Measurements from ENCODE around the gene VTI1A. TPM values are rescaled to one million over a fixed set of nuclear protein-coding genes. Genes with fewer than 3 reads are reported as not detected.

Gene VTI1A
- total and polyA plus RNA-seq, 2 of the 8 experiments (the other 6 are each of a cell fraction or from before 2014, with no cell fraction given): 6.0 to 20.0 TPM

DNA sequence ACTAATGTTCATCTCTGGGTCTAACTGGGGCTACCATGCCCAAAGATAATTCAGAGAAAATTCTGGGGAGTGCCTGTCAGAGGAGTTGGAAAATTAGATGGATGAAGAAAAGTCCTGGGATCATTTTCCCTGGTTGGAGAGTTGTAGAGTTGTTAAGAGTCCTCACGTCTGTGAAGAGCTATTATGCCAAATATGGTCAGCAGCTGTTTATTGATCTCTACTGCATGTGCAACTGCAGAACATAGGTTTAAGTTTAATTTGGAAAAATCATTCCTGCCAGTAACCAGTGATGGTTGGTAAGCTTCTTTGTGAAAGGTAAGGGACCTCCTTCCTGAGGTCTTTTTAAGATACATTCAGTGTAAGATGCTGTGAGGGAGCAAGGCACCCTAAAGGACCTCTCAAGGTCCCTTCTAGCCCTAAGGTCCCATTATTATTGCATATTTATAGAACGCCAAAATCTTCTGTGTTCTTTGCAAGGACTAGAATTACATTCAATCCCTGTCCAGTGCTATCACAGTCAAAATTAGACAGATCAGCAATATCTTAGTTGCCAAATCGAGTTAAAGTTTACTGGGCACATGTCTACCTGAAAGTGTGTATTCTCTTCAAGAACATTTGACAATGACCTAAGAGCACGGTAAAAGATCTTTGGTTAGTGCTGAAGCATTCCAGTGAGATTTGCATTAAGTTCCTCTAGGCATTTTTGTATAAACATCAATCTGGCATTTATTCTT, 62.7 kb downstream of the VTI1A start:
- no peak for TF ChIP-seq EP300 (IDR thresholded peaks at IDR 0.05; ENCODE audit: borderline replicate concordance in 1 of 2, low read depth in 2 of 2, low read length in 2 of 2)
- TF ChIP-seq ATF3 (IDR thresholded peaks at IDR 0.05; ENCODE audit: insufficient read depth, low read depth, low read length): no peak
- no peak for TF ChIP-seq SAP30 (IDR thresholded peaks at IDR 0.05; ENCODE audit: insufficient read depth, insufficient replicate concordance, low read length)
- TF ChIP-seq EGR1 (IDR thresholded peaks at IDR 0.05; ENCODE audit: borderline replicate concordance, low read depth, low read length): no peak
- no peak for TF ChIP-seq TEAD4 (IDR thresholded peaks at IDR 0.05; ENCODE audit: low read depth, low read length)
- TF ChIP-seq, protein P1, sequence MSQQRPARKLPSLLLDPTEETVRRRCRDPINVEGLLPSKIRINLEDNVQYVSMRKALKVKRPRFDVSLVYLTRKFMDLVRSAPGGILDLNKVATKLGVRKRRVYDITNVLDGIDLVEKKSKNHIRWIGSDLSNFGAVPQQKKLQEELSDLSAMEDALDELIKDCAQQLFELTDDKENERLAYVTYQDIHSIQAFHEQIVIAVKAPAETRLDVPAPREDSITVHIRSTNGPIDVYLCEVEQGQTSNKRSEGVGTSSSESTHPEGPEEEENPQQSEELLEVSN (IDR thresholded peaks at IDR 0.05): no peak
- TF ChIP-seq RNF2 (IDR thresholded peaks at IDR 0.05; ENCODE audit: borderline replicate concordance, low read depth, low read length, missing control alignments, poor library complexity, severe bottlenecking): no peak
- CTCF ChIA-PET (ENCODE audit: partially characterized antibody): interaction anchor here (1.8 kb wide), 1 partner anchor 38 kb away, joined by 5 read pairs; no protein-coding TSS in a partner anchor
- no peak for DNase-seq (ENCODE audit: low read depth in 1 of 2, low spot score in 2 of 2)
- Histone ChIP-seq H4K8ac (ENCODE audit: extremely low read depth, insufficient read depth, low read length) (no peak overlapping the region), H3K79me1 (ENCODE audit: low read depth, low read length) (no peaks in the 10 kb centered on the region), H3K9ac (replicated peaks in 1 of 4; ENCODE audit: extremely low read depth in 1 of 4, low read depth in 3 of 4, low read length in 3 of 4) (no peak overlapping the region), H3K4me1 (replicated peaks in 1 of 4; ENCODE audit: control insufficient read depth in 3 of 4, insufficient read depth in 4 of 4, low read length in 3 of 4) (no peaks in the 10 kb centered on the region), H2BK20ac (ENCODE audit: low read length) (no peak overlapping the region), H3K23ac (ENCODE audit: insufficient read length) (no peak overlapping the region), H3K27ac (ENCODE audit: low read depth, low read length) (no peak overlapping the region), H2BK120ac (replicated peaks; ENCODE audit: low read depth, low read length) (no peak overlapping the region), H3K36me3 (ENCODE audit: control insufficient read depth in 2 of 4, insufficient read depth in 4 of 4, low read length in 3 of 4) (no peaks in the 10 kb centered on the region), H3K27me3 (replicated peaks in 1 of 4; ENCODE audit: control insufficient read depth in 3 of 4, extremely low read depth in 1 of 4, insufficient read depth in 3 of 4, low read length in 3 of 4) (no peaks in the 10 kb centered on the region), H4K20me1 (replicated peaks in 1 of 2; ENCODE audit: control insufficient read depth in 1 of 2, insufficient read depth in 2 of 2, low read length in 2 of 2) (no peaks in the 10 kb centered on the region), H3K56ac (replicated peaks; ENCODE audit: insufficient read length, low read depth, low read length) (no peak overlapping the region), H3K23me2 (ENCODE audit: low read depth, low read length) (no peaks in the 10 kb centered on the region), H2AFZ (ENCODE audit: low read length) (no peak overlapping the region), H4K5ac (ENCODE audit: insufficient read length, low read depth, low read length) (no peak overlapping the region), H3K9me3 (ENCODE audit: insufficient read depth in 2 of 2, low read depth in 1 of 2, low read length in 1 of 2) (no peaks in the 10 kb centered on the region), H3K18ac (ENCODE audit: extremely low read depth, low read length) (no peak overlapping the region), H2BK12ac (ENCODE audit: low read depth, low read length) (no peak overlapping the region), H3K4ac (replicated peaks; ENCODE audit: insufficient read length, low read depth, low read length) (no peak overlapping the region), H2BK5ac (ENCODE audit: low read depth, low read length) (no peak overlapping the region), H2AK5ac (ENCODE audit: low read depth, low read length) (no peak overlapping the region), H4K91ac (replicated peaks; ENCODE audit: insufficient read length, low read length) (no peak overlapping the region), H2BK15ac (ENCODE audit: low read length) (no peak overlapping the region), H3K4me2 (ENCODE audit: insufficient read depth in 1 of 2, low read depth in 2 of 2, low read length in 2 of 2) (no peak overlapping the region), H3K14ac (ENCODE audit: insufficient read length) (no peak overlapping the region), H3K79me2 (ENCODE audit: control insufficient read depth in 1 of 2, insufficient read depth in 2 of 2, low read length in 2 of 2) (no peaks in the 10 kb centered on the region), H3K4me3 (ENCODE audit: extremely low read depth in 1 of 4, insufficient read depth in 2 of 4, low read depth in 3 of 4, low read length in 4 of 4) (no peak overlapping the region)
- POLR2A ChIA-PET (ENCODE audit: partially characterized antibody): interaction anchor here (0.7 kb wide), 1 partner anchor 20 kb away, joined by 6 read pairs; no protein-coding TSS in a partner anchor
- 92% methylated on average over 4 of the region's 4 CpGs; no CpG with 5 or more reads in 1 of the 2 experiments for WGBS, 2 experiments (ENCODE audit: extremely low coverage in 1 of 2, insufficient coverage in 1 of 2, insufficient read length in 1 of 2, insufficient replicate concordance in 2 of 2, low coverage in 1 of 2, low lambda C conversion rate in 2 of 2, missing lambda C conversion rate in 1 of 2)
- FAIRE-seq: no peak
